DOHH2 (cell line): ENCODE data around the gene JMJD6.

ENCODE experiments used
- H3F3A ChIP-seq: fragments of 200-600 bp; sonication (generic), shearing (Covaris generic); 2 replicates; pipeline ENCODE4 v1.6.0; 2016; ENCODE audit warnings: antibody characterized with exemption, mild to moderate bottlenecking; ENCODE audit not compliant: control insufficient read depth, insufficient read depth
- H3K27ac ChIP-seq: fragments of 200-600 bp; sonication (generic); 2 replicates; pipeline ENCODE4 v1.5.1; 2014; ENCODE audit warnings: low read depth, mild to moderate bottlenecking, low read length, moderate library complexity
- H3K27me3 ChIP-seq: fragments of 200-600 bp; sonication (generic); 2 replicates; pipeline ENCODE4 v1.6.1; 2014; ENCODE audit warnings: mild to moderate bottlenecking, low read length, mixed read lengths; ENCODE audit not compliant: control insufficient read depth
- H3K36me3 ChIP-seq: fragments of 200-600 bp; sonication (generic); 2 replicates; pipeline ENCODE4 v1.6.1; 2014; ENCODE audit warnings: mild to moderate bottlenecking, low read length, moderate library complexity, mixed read lengths; ENCODE audit not compliant: control insufficient read depth
- H3K4me1 ChIP-seq: fragments of 200-600 bp; sonication (generic); 2 replicates; pipeline ENCODE4 v1.6.1; 2014; ENCODE audit warnings: mild to moderate bottlenecking, low read length, mixed read lengths; ENCODE audit not compliant: control insufficient read depth
- H3K4me2 ChIP-seq: fragments of 200-600 bp; sonication (generic); 2 replicates; pipeline ENCODE4 v1.6.0; 2014; ENCODE audit warnings: mild to moderate bottlenecking, low read length, moderate library complexity
- H3K4me3 ChIP-seq: fragments of 200-600 bp; sonication (generic); 2 replicates; pipeline ENCODE4 v1.5.1; 2014; ENCODE audit warnings: mild to moderate bottlenecking, low read length, mixed read lengths
- H3K79me2 ChIP-seq: fragments of 200-600 bp; sonication (generic); 2 replicates; pipeline ENCODE4 v1.6.1; 2014; ENCODE audit warnings: mild to moderate bottlenecking, low read length, mixed read lengths; ENCODE audit not compliant: control insufficient read depth
- H3K9me2 ChIP-seq: fragments of 200-600 bp; sonication (generic); replicated peaks from 2 replicates; pipeline ENCODE4 v1.6.1; 2014; ENCODE audit warnings: mild to moderate bottlenecking, low read length, mixed read lengths; ENCODE audit not compliant: control insufficient read depth
- H3K9me3 ChIP-seq: fragments of 200-600 bp; sonication (generic); 2 replicates; pipeline ENCODE4 v1.6.1; 2014; ENCODE audit warnings: antibody characterized with exemption, low read length, mixed read lengths; ENCODE audit not compliant: control insufficient read depth, insufficient read depth
- H4K20me1 ChIP-seq: fragments of 200-600 bp; sonication (generic); 2 replicates; pipeline ENCODE4 v1.6.0; 2014; ENCODE audit warnings: low read depth, mild to moderate bottlenecking, antibody characterized with exemption, low read length, moderate library complexity; ENCODE audit not compliant: control insufficient read depth, insufficient read depth
- EZH2phosphoT487 ChIP-seq: fragments of 200-600 bp; sonication (generic); IDR thresholded peaks from 2 replicates; pipeline ENCODE4 v1.6.1; 2017; ENCODE audit warnings: borderline replicate concordance, mild to moderate bottlenecking, antibody characterized with exemption, low read length, moderate library complexity, mixed read lengths
- TF ChIP-seq, protein P1 (sequence below): fragments of 200-600 bp; sonication (generic); IDR thresholded peaks from one replicate; pipeline ENCODE4 v1.5.1; 2014; ENCODE audit warnings: antibody characterized with exemption, mild to moderate bottlenecking, low read depth, low read length; ENCODE audit not compliant: poor library complexity, severe bottlenecking

The JMJD6 gene

GRCh38 chr17:76726231-76726775 lies at the start of gene JMJD6:
Gene JMJD6, minus strand, starts transcription at chr17:76726606. Its CDS starts 131 bp downstream, at chr17:76726475.
- peaks cover 81% of the 10 kb centered on the region for H3K79me2 ChIP-seq

DNA sequence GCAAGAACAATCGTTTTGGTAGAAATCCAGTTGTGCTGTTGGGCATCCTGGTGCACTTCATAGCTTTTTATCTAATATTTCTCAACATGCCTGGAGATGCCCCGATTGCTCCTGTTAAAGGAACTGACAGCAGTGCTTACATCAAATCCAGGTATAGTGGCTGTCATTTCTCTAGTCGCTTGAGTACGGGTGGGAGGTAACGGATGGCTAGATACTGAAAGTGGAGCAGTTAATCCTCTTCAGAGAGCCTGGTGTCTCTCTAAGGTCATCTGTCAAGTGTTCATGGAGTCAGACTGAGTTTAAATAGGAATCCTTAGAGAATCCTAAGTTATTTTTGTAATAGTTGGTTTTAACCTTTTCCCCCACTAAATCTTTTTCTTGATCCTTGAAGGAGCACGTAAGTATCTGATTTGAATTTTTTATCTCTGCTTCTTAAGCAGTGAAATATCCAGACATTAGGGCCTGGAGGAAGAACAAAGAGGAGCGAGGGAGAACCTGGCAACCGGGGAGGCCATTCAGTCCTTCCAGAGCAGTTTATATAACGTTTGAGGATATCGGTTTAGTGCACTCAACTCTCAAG lies 48.7 kb upstream of the JMJD6 start:
- Histone ChIP-seq H3K79me2 (no peaks in the 10 kb centered on the region), H3K4me1 (no peaks in the 10 kb centered on the region), H3F3A (no peaks in the 10 kb centered on the region), H3K9me3 (no peaks in the 10 kb centered on the region), H4K20me1 (no peaks in the 10 kb centered on the region), H3K27me3 (no peaks in the 10 kb centered on the region), H3K36me3 (peaks cover 29% of the 10 kb centered on the region), H3K4me2 (no peak overlapping the region), H3K4me3 (no peak overlapping the region), H3K9me2 (no peaks in the 10 kb centered on the region), H3K27ac (no peak overlapping the region)
- no peak for TF ChIP-seq EZH2phosphoT487
- TF ChIP-seq, protein P1, sequence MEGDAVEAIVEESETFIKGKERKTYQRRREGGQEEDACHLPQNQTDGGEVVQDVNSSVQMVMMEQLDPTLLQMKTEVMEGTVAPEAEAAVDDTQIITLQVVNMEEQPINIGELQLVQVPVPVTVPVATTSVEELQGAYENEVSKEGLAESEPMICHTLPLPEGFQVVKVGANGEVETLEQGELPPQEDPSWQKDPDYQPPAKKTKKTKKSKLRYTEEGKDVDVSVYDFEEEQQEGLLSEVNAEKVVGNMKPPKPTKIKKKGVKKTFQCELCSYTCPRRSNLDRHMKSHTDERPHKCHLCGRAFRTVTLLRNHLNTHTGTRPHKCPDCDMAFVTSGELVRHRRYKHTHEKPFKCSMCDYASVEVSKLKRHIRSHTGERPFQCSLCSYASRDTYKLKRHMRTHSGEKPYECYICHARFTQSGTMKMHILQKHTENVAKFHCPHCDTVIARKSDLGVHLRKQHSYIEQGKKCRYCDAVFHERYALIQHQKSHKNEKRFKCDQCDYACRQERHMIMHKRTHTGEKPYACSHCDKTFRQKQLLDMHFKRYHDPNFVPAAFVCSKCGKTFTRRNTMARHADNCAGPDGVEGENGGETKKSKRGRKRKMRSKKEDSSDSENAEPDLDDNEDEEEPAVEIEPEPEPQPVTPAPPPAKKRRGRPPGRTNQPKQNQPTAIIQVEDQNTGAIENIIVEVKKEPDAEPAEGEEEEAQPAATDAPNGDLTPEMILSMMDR, result no peak

More at GRCh38 chr17:76726231-76726775, at the start of gene JMJD6:
- no peaks in the 10 kb centered on the region for H3K9me2 ChIP-seq
- no peaks in the 10 kb centered on the region for H3K9me3 ChIP-seq
- peak within 1 kb of the TSS; percentile 93 for H3K27ac ChIP-seq
- peaks cover 78% of the 10 kb centered on the region for H3K36me3 ChIP-seq
- H4K20me1 ChIP-seq, result 0 out of 2 replicates have a peak, but pooled peaks cover 3% of the 10 kb centered on the region
- H3K4me2 ChIP-seq, result peak within 1 kb of the TSS; percentile 96
- H3K4me1 ChIP-seq, result peaks cover 46% of the 10 kb centered on the region
- no peak for TF ChIP-seq EZH2phosphoT487
- TF ChIP-seq, protein P1, result no peak
- peak within 1 kb of the TSS; percentile 84 for H3K4me3 ChIP-seq
- H3K27me3 ChIP-seq, result no peaks in the 10 kb centered on the region
- peaks cover 21% of the 10 kb centered on the region for H3F3A ChIP-seq

GRCh38 chr17:76772842-76773525 lies 46.6 kb upstream of the JMJD6 start:
- Histone ChIP-seq H3K9me2 (no peaks in the 10 kb centered on the region), H4K20me1 (no peaks in the 10 kb centered on the region), H3K27ac (no peak overlapping the region), H3K79me2 (no peaks in the 10 kb centered on the region), H3K4me1 (no peaks in the 10 kb centered on the region), H3K9me3 (no peaks in the 10 kb centered on the region), H3K4me2 (no peak overlapping the region), H3K36me3 (peaks cover 21% of the 10 kb centered on the region), H3K27me3 (no peaks in the 10 kb centered on the region), H3F3A (no peaks in the 10 kb centered on the region), H3K4me3 (no peak overlapping the region)
- no peak for TF ChIP-seq EZH2phosphoT487
- TF ChIP-seq, protein P1, result no peak
